Testis (tissue), 5 donors: ENCODE measurements around the gene TOX4. TPM values are rescaled to one million over a fixed set of nuclear protein-coding genes. Genes with fewer than 3 reads are reported as not detected.

Experiments used
- DNase-seq: peaks from one replicate; pipeline ENCODE4 v3.0.0-alpha.2; 2019
- H3K27ac ChIP-seq, 2 donors: fragments of 200-600 bp; sonication (generic); one replicate each; pipeline ENCODE4 v1.5.1; 2019
- H3K27me3 ChIP-seq: fragments of 200-600 bp; sonication (generic); one replicate; pipeline ENCODE4 v1.5.1; 2019
- H3K36me3 ChIP-seq: fragments of 200-600 bp; sonication (generic); one replicate; pipeline ENCODE4 v1.5.1; 2017; ENCODE audit warnings: low read depth; ENCODE audit errors: missing control alignments
- H3K4me1 ChIP-seq: fragments of 200-600 bp; sonication (generic); one replicate; pipeline ENCODE4 v1.5.1; 2019
- H3K4me3 ChIP-seq, 2 donors: fragments of 200-600 bp; sonication (generic); one replicate each; pipeline ENCODE4 v1.5.1; 2017 to 2019
- H3K9me3 ChIP-seq: fragments of 200-600 bp; sonication (generic); one replicate; pipeline ENCODE4 v1.5.1; 2017
- CTCF ChIP-seq, 3 experiments: fragments of 450-650 bp in 2 of 3; fragments of 200-600 bp in 1 of 3; sonication (generic) in 1 of 3; IDR thresholded peaks; one replicate each; pipeline ENCODE4 v1.5.1; 2016 to 2019; ENCODE audit warnings: antibody characterized with exemption in 3 of 3, mild to moderate bottlenecking in 2 of 3, moderate library complexity in 1 of 3
- POLR2A ChIP-seq: fragments of 450-650 bp; IDR thresholded peaks from one replicate; pipeline ENCODE4 v1.6.1; 2017; ENCODE audit warnings: antibody characterized with exemption, mild to moderate bottlenecking, moderate library complexity
- WGBS, 2 donors: methylation state at CpG; one replicate each; pipeline ENCODE4 v1.1.5; 2018; 5-methylcytosine and 5-hydroxymethylcytosine counted together
- intact Hi-C: fragments of 100-400 bp; cut with DNase I; formaldehyde crosslinking; loops from one replicate; pipeline ENCODE4 v1.15.1; 2023; ENCODE audit warnings: low total_unique reads
- long read RNA-seq, 2 donors: transcript quantifications; one replicate each; lab custom pipeline, GENCODE V29; 2026
- polyA plus RNA-seq: library from polyadenylated mRNA; stranded (reverse); fragments of 350-450 nt; fragmentation: Illumina TruSeq; extraction: RNeasy Lipid Tissue Mini Kit (QIAGEN cat#74804); gene quantifications from one replicate; pipeline ENCODE4 v1.2.3, GENCODE V29; 2014; ENCODE audit warnings: low read depth, low replicate concordance; ENCODE audit not compliant: insufficient read depth
- total RNA-seq, 2 donors: library from RNA; depleted of rRNA; stranded (reverse); fragments of >200 nt; gene quantifications; one replicate each; pipeline ENCODE4 v1.2.3, GENCODE V29; 2016

TOX4 gene
- total RNA-seq: 10 to 100 TPM; 64.4 to 72.6 TPM
- 120 TPM for polyA plus RNA-seq
- long read RNA-seq, donor 1, full-length matches to known transcripts: 8 of 37 reads
- long read RNA-seq, donor 1, partial matches to known transcripts: 29 of 37 reads
- long read RNA-seq, donor 1, other reads (novel, unspliced or antisense): 0 of 37 reads
- long read RNA-seq, donor 2, partial matches to known transcripts: 42 of 51 reads
- long read RNA-seq, donor 2, other reads (novel, unspliced or antisense): 6 of 51 reads

- H3K9me3 ChIP-seq: no peaks in the 10 kb centered on the region
- TF ChIP-seq POLR2A (no peak), CTCF (IDR thresholded peaks at IDR 0.05) (peak; percentile 96 to 99 (median 98))
- no peaks in the 10 kb centered on the region for H3K27me3 ChIP-seq
- peak within 1 kb of the TSS; percentile 91 for H3K27ac ChIP-seq
- peak; percentile 99 for DNase-seq
- H3K4me3 ChIP-seq: peak within 1 kb of the TSS; percentile 80 to 89
- intact Hi-C loops: no loop called here
- no peaks in the 10 kb centered on the region for H3K36me3 ChIP-seq
- 0% methylated on average over 47 to 49 of the region's 49 CpGs for WGBS, 2 donors
- H3K4me1 ChIP-seq: peaks cover 16% of the 10 kb centered on the region
Observed at GRCh38 chr14:21476925-21477681, at the start of gene TOX4, which contains the start of gene RAB2B. TOX4 (plus strand) TSS chr14:21477195; CDS start chr14:21477279, 84 bp downstream. RAB2B (minus strand) TSS chr14:21476959; CDS start chr14:21476872, 87 bp downstream.

GRCh38 chr14:21428930-21429329 is 48.1 kb upstream of the TOX4 start:
- WGBS, 2 donors: 61 to 75% methylated on average over 4 of the region's 4 CpGs
- Histone ChIP-seq H3K36me3 (no peaks in the 10 kb centered on the region), H3K27me3 (no peaks in the 10 kb centered on the region), H3K27ac (no peak overlapping the region), H3K4me1 (no peaks in the 10 kb centered on the region), H3K4me3 (no peak overlapping the region), H3K9me3 (no peaks in the 10 kb centered on the region)
- DNase-seq: peak; percentile 58
- TF ChIP-seq CTCF (IDR thresholded peaks at IDR 0.05) (no peak), POLR2A (no peak)
- intact Hi-C loops: no loop called here

- Histone ChIP-seq H3K36me3 (no peaks in the 10 kb centered on the region), H3K27ac (no peak overlapping the region), H3K9me3 (no peaks in the 10 kb centered on the region), H3K27me3 (no peaks in the 10 kb centered on the region), H3K4me3 (no peak overlapping the region), H3K4me1 (peaks cover 6% of the 10 kb centered on the region)
- 98 to 100% methylated on average over 2 of the region's 2 CpGs for WGBS, 2 donors
- no peak for DNase-seq
- intact Hi-C loops: no loop called here
- TF ChIP-seq CTCF (IDR thresholded peaks at IDR 0.05) (no peak), POLR2A (no peak)
Observed at GRCh38 chr14:21431126-21431525, 45.9 kb upstream of the TOX4 start.

- peak overlapping the region; percentile 90 to 93 for H3K4me3 ChIP-seq
- H3K36me3 ChIP-seq: no peaks in the 10 kb centered on the region
- no peak for DNase-seq
- no peak for TF ChIP-seq POLR2A
- TF ChIP-seq CTCF (IDR thresholded peaks at IDR 0.05): no peak
- WGBS, 2 donors: 0 to 2% methylated on average over 11 of the region's 11 CpGs
- H3K9me3 ChIP-seq: no peaks in the 10 kb centered on the region
- intact Hi-C loops: no loop called here
- peaks cover 20% of the 10 kb centered on the region for H3K4me1 ChIP-seq
- no peaks in the 10 kb centered on the region for H3K27me3 ChIP-seq
- peak overlapping the region; percentile 57 to 93 for H3K27ac ChIP-seq
Observed at GRCh38 chr14:21436567-21437062, 40.4 kb upstream of the TOX4 start.
